Choroid plexus epithelial cell (primary cell): ENCODE measurements around the gene SH3GL3.

Experiments
- DNase-seq: peaks from one replicate; pipeline ENCODE4 v3.0.0-alpha.2; 2010; ENCODE audit warnings: low read depth
- H3K4me3 ChIP-seq: 2 replicates; pipeline ENCODE4 v1.5.1; 2011; ENCODE audit warnings: low read depth, mild to moderate bottlenecking, control low read depth, low read length, moderate library complexity
- CTCF ChIP-seq: conservative IDR thresholded peaks from 2 replicates; pipeline ENCODE4 v1.5.1; 2011; ENCODE audit warnings: low read depth, mild to moderate bottlenecking, control low read depth, inconsistent platforms, low read length, moderate library complexity

Gene SH3GL3

DNA sequence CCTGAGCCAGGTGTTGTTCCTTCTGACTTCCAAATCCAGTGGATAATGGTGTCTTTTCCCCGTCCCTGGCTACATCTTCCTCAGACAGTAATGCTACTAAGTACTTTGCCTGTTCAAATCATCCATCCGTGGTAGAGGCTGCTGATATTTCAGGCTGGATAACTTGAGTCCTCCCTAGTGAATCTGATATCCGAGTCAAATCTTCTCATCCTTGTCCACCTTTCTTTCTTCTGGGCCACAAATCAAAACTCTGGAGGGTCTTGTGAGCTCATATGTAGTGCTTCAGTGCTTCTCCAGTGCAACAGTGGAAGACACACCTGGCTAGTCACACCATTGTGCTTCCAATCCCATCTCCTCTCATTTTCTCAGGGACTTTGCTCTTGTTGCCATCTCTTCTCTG lies 11.2 kb downstream of the SH3GL3 start:
- TF ChIP-seq CTCF = no peak
- no peak overlapping the region for H3K4me3 ChIP-seq
- DNase-seq = no peak

DNA sequence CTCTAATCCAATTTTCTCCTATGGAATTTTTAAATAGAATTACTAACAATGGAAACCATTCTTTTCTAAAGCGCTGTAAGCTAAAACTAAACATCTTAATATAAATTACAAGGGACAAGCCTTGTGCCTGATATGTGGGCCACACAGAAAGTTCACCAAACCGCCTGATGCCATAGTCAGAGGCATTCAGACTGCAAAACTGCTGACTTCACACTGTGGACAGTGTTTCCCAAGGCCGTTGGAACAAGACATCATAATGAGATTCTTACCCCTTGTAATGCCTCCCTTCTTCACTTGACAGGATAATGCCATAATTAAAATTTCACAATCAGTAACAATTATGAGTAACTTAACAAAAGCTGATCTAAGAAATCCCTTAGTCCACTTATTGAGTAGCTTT lies 14.9 kb downstream of the SH3GL3 start:
- no peak for DNase-seq
- no peak overlapping the region for H3K4me3 ChIP-seq
- TF ChIP-seq CTCF = no peak

DNA sequence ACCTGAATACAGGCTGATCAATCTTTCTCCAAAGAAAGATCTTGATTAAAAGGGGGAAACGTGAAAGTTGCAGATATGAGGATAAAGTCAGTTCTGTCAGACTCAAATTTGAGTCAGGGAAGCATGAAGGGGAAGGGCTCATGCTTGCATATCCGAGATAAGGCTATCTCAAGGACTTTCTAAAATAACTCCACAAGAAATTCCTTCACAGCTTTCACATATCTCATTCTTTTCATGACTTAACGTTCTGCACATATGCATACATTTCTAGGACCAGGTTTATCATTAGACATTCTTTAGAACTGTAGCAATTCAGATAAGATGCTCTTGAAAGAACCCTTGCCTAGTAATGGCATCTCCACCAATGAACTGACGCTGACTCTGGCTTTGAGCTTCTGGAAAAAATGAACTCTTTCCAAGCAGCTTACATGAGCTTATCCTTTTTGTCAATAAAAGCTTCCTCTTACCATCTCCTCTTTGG lies 15.9 kb downstream of the SH3GL3 start:
- no peak overlapping the region for H3K4me3 ChIP-seq
- DNase-seq = no peak
- TF ChIP-seq CTCF = no peak

GRCh38 chr15:83470887-83471286 lies 23.7 kb downstream of the SH3GL3 start:
- no peak overlapping the region for H3K4me3 ChIP-seq
- DNase-seq = no peak
- TF ChIP-seq CTCF = no peak

- H3K4me3 ChIP-seq = no peak overlapping the region
- no peak for DNase-seq
- TF ChIP-seq CTCF = no peak
Measured at GRCh38 chr15:83471307-83471866, 24.2 kb downstream of the SH3GL3 start.

GRCh38 chr15:83472151-83472550 lies 25.0 kb downstream of the SH3GL3 start:
- H3K4me3 ChIP-seq = no peak overlapping the region
- TF ChIP-seq CTCF = no peak
- no peak for DNase-seq

DNA sequence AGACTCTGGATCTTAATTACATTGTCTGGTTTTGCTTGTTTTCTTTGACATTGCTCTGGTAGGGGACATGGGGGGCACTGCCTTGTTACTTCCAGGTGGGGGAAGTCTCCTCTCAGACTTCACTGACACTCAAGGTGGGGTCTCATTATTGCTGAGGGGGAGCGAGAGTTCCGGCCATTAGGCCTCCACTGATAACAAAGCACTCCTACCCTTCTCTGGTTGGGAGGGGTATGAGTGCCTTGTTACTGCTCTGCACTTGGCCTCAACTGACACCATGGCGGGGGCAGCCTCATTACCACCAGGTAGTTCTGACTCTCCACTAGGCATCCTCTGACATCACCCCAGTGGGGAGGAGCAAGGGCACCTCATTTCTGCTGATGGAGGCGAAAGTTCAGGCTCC lies 25.7 kb downstream of the SH3GL3 start:
- no peak overlapping the region for H3K4me3 ChIP-seq

More for the DNA sequence above, 25.7 kb downstream of the SH3GL3 start:
- DNase-seq = no peak
- TF ChIP-seq CTCF = no peak
